Prostate gland (tissue), 2 donors: ENCODE results near the gene AGXT2. TPM values are rescaled to one million over a fixed set of nuclear protein-coding genes. Genes with fewer than 3 reads are reported as not detected.
"Not testable (repeated sequence)": the region's sequence is repeated elsewhere in the genome, so short reads cannot be mapped to it uniquely, and the experiment has no call there.

Source experiments
- DNase-seq: peaks from one replicate; pipeline ENCODE4 v3.0.0-alpha.2; 2019; ENCODE audit warnings: low spot score
- H3K27ac ChIP-seq, 2 donors: fragments of 200-600 bp; sonication (generic); 2 replicates each; pipeline ENCODE4 v1.5.1; 2017 to 2019
- H3K27me3 ChIP-seq: fragments of 200-600 bp; sonication (generic); replicated peaks from 2 replicates; pipeline ENCODE4 v1.5.1; 2019; ENCODE audit not compliant: insufficient read depth
- H3K36me3 ChIP-seq, 2 donors: fragments of 200-600 bp; sonication (generic); 1 replicate in 1 of 2; 2 replicates in 1 of 2; pipeline versions ENCODE4 v1.5.1 to v1.8.1; 2017 to 2019
- H3K4me1 ChIP-seq: fragments of 200-600 bp; sonication (generic); replicated peaks from 2 replicates; pipeline ENCODE4 v1.5.1; 2019
- H3K4me3 ChIP-seq, 2 donors: fragments of 200-600 bp; sonication (generic); 2 replicates each; pipeline ENCODE4 v1.5.1; 2017 to 2019
- H3K9me3 ChIP-seq: fragments of 200-600 bp; sonication (generic); 2 replicates; pipeline ENCODE4 v1.5.1; 2017
- POLR2A ChIP-seq: fragments of 450-650 bp; IDR thresholded peaks from one replicate; pipeline ENCODE4 v1.6.1; 2016; ENCODE audit warnings: antibody characterized with exemption, mild to moderate bottlenecking
- POLR2AphosphoS5 ChIP-seq: sonication (generic); formaldehyde crosslinking; IDR thresholded peaks from one replicate; pipeline ENCODE4 v1.6.1; 2017; ENCODE audit warnings: antibody characterized with exemption
- WGBS: methylation state at CpG from one replicate; pipeline ENCODE4 v1.1.5; 2018; 5-methylcytosine and 5-hydroxymethylcytosine counted together
- intact Hi-C: fragments of 100-400 bp; cut with DNase I; formaldehyde crosslinking; loops from one replicate; pipeline ENCODE4 v1.14.2; 2022
- total RNA-seq, 2 donors: library from RNA; depleted of rRNA; stranded (reverse); fragments of >200 nt; gene quantifications; one replicate each; pipeline ENCODE4 v1.1.0, GENCODE V29; 2016
- TF ChIP-seq, protein P1 (sequence below), 4 experiments: fragments of 200-600 bp in 2 of 4; fragments of 450-650 bp in 2 of 4; sonication (generic) in 2 of 4; IDR thresholded peaks; 1 replicate in 3 of 4; 2 replicates in 1 of 4; pipeline ENCODE4 v1.5.1; 2016 to 2019; ENCODE audit warnings: antibody characterized with exemption in 4 of 4, mild to moderate bottlenecking in 2 of 4, moderate library complexity in 2 of 4

The AGXT2 gene
- total RNA-seq, 2 donors from 2014 or later: not detected

DNA sequence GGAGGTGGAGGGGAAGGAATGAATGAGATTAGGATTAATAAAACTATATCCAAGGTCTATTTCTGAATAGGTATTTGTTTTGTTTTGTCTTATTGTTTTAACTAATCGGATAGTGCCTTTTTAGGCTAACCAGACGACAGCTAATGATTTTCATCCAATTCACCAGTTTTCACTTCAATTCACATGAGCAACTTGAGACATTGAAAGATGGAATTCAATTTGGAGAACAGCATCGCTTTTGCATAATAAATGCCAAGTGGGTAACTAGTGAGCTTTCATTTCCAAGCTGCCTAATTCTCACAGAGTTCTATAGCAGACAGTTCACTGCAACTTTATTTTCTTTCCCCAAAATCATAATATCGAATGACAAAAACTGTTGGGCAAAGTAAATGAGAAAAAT, 5.0 kb downstream of the AGXT2 start:
- TF ChIP-seq POLR2AphosphoS5: no peak
- TF ChIP-seq POLR2A: no peak
- TF ChIP-seq, protein P1, sequence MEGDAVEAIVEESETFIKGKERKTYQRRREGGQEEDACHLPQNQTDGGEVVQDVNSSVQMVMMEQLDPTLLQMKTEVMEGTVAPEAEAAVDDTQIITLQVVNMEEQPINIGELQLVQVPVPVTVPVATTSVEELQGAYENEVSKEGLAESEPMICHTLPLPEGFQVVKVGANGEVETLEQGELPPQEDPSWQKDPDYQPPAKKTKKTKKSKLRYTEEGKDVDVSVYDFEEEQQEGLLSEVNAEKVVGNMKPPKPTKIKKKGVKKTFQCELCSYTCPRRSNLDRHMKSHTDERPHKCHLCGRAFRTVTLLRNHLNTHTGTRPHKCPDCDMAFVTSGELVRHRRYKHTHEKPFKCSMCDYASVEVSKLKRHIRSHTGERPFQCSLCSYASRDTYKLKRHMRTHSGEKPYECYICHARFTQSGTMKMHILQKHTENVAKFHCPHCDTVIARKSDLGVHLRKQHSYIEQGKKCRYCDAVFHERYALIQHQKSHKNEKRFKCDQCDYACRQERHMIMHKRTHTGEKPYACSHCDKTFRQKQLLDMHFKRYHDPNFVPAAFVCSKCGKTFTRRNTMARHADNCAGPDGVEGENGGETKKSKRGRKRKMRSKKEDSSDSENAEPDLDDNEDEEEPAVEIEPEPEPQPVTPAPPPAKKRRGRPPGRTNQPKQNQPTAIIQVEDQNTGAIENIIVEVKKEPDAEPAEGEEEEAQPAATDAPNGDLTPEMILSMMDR (IDR thresholded peaks at IDR 0.05): no peak
- no peak overlapping the region for H3K4me3 ChIP-seq
- 82% methylated on average over 4 of the region's 4 CpGs for WGBS
- DNase-seq: no peak
- H3K27me3 ChIP-seq: no peaks in the 10 kb centered on the region
- H3K36me3 ChIP-seq: no peaks in the 10 kb centered on the region
- H3K4me1 ChIP-seq: no peaks in the 10 kb centered on the region
- no peak overlapping the region for H3K27ac ChIP-seq
- intact Hi-C loops: no loop called here
- no peaks in the 10 kb centered on the region for H3K9me3 ChIP-seq

DNA sequence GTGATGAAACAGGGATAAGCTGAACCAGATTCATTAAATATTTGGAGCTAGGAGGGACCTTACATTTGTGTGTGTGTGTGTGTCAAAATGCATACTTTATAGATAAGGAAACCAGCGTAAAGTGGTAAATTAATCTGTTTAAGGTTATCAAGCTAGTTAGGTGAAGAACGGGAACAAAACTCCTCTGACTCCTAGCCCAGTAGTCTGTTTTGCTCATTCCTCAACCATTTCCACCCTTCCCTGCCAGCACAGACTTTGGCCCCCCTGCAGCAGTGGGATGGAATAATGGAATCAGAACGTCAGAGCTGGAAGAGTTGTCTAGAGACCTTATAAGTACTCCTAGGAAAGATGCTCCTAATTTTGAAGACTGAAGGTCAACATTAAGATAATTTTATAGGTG, 6.5 kb downstream of the AGXT2 start:
- intact Hi-C loops: no loop called here
- Histone ChIP-seq H3K27me3 (no peaks in the 10 kb centered on the region), H3K4me3 (no peak overlapping the region), H3K9me3 (no peaks in the 10 kb centered on the region), H3K4me1 (no peaks in the 10 kb centered on the region), H3K27ac (no peak overlapping the region), H3K36me3 (no peaks in the 10 kb centered on the region)
- DNase-seq: no peak
- WGBS: 49% methylated on average over 3 of the region's 3 CpGs
- no peak for TF ChIP-seq POLR2A
- TF ChIP-seq, protein P1 (IDR thresholded peaks at IDR 0.05): no peak
- no peak for TF ChIP-seq POLR2AphosphoS5

DNA sequence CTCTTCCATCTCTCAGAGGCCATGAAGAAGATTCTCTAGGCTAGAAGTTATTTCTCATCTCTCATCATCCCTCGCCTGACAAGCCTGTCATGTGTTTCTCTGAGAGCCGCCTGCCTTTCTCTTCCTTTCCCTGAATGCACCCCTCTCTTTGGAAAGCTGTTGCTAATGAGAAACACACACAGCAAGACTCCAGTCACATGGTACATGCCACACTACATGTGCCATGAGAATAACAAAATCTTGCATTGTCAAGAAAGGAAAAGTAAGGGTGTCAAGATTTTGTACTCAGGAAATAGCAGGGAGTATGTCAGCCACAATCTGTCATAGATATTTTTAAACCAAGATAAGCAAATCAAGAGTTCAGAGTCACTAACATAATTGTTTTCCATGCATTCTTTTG, 8.9 kb downstream of the AGXT2 start:
- H3K9me3 ChIP-seq: no peaks in the 10 kb centered on the region
- no peak for DNase-seq
- no peaks in the 10 kb centered on the region for H3K4me1 ChIP-seq
- no peaks in the 10 kb centered on the region for H3K36me3 ChIP-seq
- intact Hi-C loops: no loop called here
- no peak overlapping the region for H3K27ac ChIP-seq
- 83% methylated on average over 2 of the region's 2 CpGs for WGBS
- H3K4me3 ChIP-seq: no peak overlapping the region
- no peak for TF ChIP-seq POLR2A
- TF ChIP-seq POLR2AphosphoS5: no peak
- TF ChIP-seq, protein P1 (IDR thresholded peaks at IDR 0.05): no peak
- H3K27me3 ChIP-seq: no peaks in the 10 kb centered on the region

DNA sequence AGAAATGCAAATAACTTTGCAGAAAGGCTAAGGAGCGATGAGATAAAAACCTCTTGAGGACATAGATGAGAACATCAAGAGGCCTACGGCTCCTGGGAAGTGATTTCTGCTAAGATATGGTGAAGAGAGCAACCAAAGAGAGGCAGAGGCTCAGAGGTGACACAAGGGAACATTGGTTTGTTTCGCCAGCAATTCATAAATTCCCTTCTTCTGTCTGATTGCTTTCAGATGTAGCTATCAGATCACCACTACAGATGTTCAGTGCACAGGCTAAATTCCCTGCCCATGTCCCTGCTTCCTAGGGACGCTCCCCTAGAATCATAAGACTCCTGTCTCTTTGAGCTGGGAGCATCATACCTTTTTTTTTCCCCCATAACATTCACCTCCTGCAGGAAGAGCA, 11.2 kb downstream of the AGXT2 start:
- no peak overlapping the region for H3K27ac ChIP-seq
- WGBS: 73% methylated on average over 4 of the region's 4 CpGs

DNA sequence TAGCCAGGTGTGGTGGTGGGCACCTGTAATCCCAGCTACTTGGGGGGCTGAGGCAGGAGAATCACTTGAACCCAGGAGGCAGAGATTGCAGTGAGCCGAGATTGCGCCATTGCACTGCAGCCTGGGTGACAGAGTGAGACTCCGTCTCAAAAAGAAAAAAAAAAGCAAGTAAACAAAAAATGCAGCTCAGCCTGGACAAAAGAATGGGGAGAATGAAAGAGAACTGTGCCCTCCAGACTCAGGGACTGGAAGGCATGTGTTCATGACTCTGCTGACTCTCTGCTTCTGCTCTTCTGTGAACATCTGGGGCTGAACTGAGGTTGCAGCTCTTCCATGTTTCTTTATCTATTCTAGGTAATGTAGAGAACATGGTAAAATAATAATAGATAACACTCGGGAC, 11.8 kb downstream of the AGXT2 start:
- H3K27ac ChIP-seq, DNase-seq, H3K4me3 ChIP-seq, H3K9me3 ChIP-seq, H3K36me3 ChIP-seq, H3K4me1 ChIP-seq, intact Hi-C loops, H3K27me3 ChIP-seq: not testable (repeated sequence)
- WGBS: 68% methylated on average over 4 of the region's 4 CpGs

More for the DNA sequence above, 11.2 kb downstream of the AGXT2 start:
- no peaks in the 10 kb centered on the region for H3K36me3 ChIP-seq
- no peaks in the 10 kb centered on the region for H3K4me1 ChIP-seq
- H3K4me3 ChIP-seq: no peak overlapping the region
- no peaks in the 10 kb centered on the region for H3K27me3 ChIP-seq
- no peaks in the 10 kb centered on the region for H3K9me3 ChIP-seq
- DNase-seq: no peak
- intact Hi-C loops: no loop called here
- TF ChIP-seq POLR2A (no peak), POLR2AphosphoS5 (no peak)
- TF ChIP-seq, protein P1 (IDR thresholded peaks at IDR 0.05): no peak
